HG03066 (cell line): Measurements from ENCODE around the gene EDC3.
"Not testable (repeated sequence)": the region's sequence is repeated elsewhere in the genome, so short reads cannot be mapped to it uniquely, and the experiment has no call there.

Source experiments
- ATAC-seq: cut with Tn5 transposase; IDR thresholded peaks from one replicate; pipeline ENCODE4 v1.9.1; 2021; ENCODE audit warnings: low read depth; ENCODE audit not compliant: unreplicated experiment

The EDC3 gene

GRCh38 chr15:74710319-74711094 lies 14.7 kb upstream of the EDC3 start:
- no peak for ATAC-seq

DNA sequence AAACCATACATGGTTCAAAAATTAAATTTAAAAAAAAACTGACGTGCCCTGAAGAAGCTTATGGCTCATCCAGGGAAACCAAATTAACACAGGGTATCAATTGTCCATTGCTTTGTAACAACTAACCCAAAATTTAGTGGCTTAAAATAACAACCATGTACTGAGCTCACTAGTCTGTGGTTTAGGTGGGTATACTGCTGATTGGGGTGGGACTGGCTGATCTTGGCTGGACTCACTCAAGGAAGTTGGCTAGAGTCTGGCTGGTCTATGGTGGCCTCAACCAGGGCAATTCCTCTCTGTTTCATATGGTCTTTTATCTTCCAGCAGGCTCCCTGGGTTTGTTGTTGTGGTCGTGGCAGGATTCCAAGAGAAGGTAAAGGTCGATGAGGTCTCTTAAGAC lies 14.1 kb upstream of the EDC3 start:
- no peak for ATAC-seq

- ATAC-seq, result no peak
These were observed 13.2 kb upstream of the EDC3 start for GRCh38 chr15:74709011-74709410.

DNA sequence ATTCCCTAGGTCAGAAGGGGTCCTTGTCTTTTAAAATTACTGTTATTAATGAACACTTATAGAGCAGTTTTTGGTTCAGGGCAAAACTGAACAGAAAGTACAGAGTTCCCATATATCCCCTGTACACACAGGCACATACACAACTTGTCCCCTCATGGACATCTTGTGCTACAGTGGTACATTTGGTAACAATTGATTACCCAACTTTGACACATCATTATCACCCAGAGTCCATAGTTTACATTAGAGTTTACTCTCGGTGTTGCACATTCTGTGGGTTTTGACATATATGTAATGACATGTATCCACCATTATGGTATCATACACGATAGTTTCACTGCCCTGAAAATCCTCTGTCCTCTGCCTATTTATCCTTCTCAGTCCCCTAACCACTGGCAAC lies 984 bp upstream of the EDC3 start:
- no peak for ATAC-seq

- ATAC-seq, result no peak
These were observed 540 bp upstream of the EDC3 start for GRCh38 chr15:74696398-74696729.

GRCh38 chr15:74692327-74692726 lies 3.5 kb downstream of the EDC3 start:
- ATAC-seq, result no peak

DNA sequence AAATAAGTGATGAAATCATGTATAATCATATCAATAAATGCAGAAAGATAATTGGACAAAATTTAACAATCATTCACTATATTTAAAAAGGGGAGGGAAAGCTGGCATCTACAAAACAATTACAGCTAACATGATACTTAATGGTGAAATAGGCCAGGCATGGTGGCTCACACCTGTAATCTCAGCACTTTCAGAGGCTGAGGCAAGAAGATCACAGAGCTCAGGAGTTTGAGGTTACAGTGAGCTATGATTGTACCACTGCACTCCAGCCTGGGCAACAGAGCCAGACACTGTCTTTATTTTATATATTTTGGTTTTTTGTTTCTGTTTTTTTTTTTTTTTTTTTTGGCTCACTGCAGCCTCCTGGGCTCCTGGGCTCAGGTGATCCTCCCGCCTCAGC lies 12.1 kb downstream of the EDC3 start:
- ATAC-seq, result no peak

DNA sequence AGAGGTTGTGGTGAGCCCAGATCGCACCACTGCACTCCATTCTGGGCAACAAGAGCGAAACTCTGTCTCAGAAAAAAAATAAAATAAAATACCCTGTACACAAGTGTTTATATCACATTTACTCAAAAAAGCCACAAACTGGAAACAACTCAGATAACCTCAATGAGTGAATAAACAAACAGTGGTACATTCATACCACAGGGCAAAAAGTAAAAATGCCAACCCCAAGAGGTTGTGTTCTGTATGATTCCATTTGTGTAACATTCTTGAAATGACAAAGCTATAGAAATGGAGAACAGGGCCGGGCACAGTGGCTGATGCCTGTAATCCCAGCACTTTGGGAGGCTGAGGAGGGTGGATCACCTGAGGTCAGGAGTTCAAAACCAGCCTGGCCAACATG lies 12.9 kb downstream of the EDC3 start:
- no peak for ATAC-seq

DNA sequence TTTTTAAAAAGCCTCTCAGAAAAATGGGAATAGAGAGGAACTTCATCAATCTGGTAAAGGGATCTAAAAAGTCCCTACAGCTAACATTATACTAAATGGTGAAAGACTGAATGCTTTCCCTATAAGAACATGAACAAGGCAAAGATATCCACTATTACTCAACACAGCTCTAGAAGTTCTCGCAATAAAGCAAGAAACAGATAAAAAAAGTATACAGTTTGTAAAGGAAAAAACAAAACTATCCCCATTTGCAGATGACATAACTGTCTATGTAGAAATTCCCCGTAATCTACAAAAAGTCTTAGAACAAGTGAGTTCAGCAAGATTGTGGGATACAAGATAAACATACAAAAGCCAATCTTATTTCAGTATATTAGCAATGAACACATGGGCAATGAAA lies 15.4 kb downstream of the EDC3 start:
- ATAC-seq, result no peak

GRCh38 chr15:74676801-74677200 lies 19.0 kb downstream of the EDC3 start:
- ATAC-seq, result no peak

GRCh38 chr15:74674161-74674560 lies 21.7 kb downstream of the EDC3 start:
- ATAC-seq, result no peak

DNA sequence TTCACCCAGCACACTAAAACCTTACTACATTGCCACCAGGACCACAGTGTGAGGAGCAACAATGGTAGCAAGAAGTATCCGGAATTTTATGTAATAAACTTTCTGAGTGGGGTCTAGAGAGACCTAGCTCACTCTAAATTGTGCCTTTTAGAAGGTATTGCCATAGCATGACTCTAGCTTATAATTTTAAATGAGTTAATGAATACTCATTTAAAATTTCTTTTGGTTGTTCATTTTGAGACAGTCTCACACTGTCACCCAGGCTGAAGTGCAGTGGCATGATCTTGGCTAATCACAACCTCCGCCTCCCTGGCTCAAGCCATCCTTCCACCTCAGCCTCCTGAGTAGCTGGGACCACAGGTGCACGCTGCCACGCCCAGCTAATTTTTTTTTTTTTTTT lies 26.2 kb downstream of the EDC3 start:
- ATAC-seq, result no peak

GRCh38 chr15:74667975-74668374 lies 27.8 kb downstream of the EDC3 start:
- no peak for ATAC-seq

DNA sequence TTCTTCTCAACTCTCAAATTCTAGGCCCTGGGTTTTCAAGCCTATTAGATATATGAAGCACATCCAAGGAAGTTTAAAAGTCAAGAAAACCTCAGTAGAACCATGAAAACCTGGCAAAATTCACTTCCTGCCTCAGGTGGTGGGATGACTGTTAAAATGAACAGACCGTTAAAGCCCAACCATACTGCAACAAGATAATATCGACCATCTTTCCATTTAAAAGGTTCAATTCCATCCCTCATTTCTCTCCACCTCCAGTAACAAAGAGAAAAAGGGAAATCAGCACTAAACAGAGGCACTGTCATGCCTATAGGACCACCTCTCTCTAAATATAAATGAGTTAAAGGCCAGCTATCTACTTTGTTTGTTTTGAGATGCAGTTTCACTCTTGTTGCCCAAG lies 31.2 kb downstream of the EDC3 start:
- ATAC-seq, result no peak

DNA sequence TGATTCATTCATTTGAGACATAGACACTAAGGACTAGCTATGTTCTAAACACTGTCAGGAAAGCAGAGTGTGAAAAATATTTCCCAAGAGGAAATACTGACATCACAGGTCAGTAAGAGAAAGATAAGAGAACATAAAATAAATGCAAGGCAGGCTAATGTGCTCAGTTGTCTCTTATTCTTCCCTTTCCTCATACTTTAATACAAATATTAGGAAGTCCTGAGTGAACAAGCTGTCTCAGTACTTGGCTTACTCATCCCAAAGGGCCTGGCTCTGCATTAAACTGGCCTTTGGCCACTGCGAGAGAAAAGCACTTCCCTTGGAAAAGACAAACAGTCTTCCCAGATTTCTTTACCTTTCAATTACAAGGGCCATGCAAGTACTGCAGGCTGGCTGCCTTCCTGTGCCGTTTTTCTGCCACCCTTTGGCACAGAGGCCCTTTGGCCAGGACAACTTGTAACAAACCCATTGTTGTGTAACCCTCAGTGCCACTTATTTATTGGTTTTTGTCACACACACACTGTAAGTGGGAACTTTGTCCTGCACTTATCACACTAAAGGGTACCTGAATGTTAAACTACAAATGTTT lies 31.7 kb downstream of the EDC3 start:
- ATAC-seq, result no peak

- ATAC-seq, result no peak
These were observed 32.4 kb downstream of the EDC3 start for GRCh38 chr15:74663303-74664027.

DNA sequence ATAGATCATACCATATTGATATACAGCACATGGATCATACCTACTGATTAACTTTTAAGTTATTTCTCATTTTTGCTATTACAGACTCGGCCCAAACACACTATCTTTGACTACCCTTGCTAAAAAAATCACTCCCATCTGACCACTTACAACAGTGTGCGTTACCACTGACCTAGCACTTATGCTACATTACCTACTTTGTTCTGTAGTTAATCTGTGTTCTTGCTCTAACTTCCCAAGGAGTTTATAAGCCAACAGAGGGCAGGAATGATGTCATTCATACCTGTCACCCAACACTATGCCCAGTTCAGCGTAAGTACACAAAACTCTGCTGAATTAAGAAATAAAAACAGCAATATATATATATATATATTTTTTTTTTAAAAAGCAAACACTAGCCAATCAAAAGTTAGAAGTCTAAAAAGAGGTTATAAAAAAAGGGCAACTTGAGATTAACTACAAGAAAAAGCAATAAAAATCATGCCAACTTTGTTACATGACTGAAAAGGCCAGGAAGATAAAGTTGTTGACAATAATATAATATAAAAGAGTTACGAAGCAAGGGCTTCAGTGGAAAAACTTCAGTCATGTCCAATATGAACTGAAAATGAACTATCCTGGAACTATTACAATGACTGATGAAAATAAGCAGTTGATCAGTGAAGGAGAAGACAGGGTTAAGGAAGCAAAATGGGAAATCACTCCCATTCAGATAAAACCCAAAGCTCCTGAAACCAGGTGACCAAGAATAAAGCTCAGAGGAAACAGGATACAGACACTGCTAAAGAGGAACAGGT lies 33.6 kb downstream of the EDC3 start:
- no peak for ATAC-seq

- ATAC-seq, result not testable (repeated sequence)
These were observed 34.5 kb downstream of the EDC3 start for GRCh38 chr15:74661280-74661679.

DNA sequence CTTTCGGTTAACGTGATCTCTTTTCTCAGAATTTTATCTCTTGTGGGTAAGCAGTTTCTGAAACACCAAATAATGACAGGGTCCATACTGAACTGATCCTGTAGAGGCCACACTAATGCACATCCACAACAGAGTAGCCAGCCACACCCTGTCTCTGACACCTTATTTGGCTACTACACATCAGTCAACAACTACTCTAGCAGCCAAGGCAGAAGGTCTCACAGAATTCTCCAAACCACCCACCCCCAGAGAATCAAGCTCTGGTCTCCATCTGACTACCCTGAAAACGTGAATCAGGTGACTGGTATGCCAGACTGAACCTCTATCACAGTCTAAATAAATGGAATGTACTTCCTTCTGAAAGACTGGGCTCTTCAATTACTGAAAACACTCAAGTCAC lies 38.0 kb downstream of the EDC3 start:
- no peak for ATAC-seq

- ATAC-seq, result no peak
These were observed 38.8 kb downstream of the EDC3 start for GRCh38 chr15:74656935-74657535.

DNA sequence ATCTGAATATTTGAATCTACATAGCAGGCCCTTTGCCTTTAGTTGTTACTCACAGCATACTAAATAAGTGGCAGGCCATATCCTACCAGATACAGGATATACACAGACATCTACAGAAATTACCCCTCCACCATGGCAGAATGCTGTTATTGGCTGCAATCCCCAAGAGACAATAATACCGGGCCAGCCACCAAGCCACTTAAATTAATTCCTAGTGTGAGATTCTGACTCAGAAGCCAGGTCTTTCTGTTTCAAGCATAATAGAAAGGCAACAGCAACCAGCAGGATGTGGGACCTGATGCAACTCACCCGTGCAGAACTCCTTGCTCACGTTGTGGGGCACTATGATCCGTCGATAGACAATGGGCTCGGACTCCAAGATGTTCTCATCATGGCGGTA lies 40.4 kb downstream of the EDC3 start:
- no peak for ATAC-seq
